Measurements from ENCODE around the gene MLXIPL.
"Not testable (repeated sequence)": the region's sequence is repeated elsewhere in the genome, so short reads cannot be mapped to it uniquely, and the experiment has no call there.

MLXIPL gene

GRCh38 chr7:73573791-73574190 is 50.5 kb downstream of the MLXIPL start:
- DNase-seq = no peak

GRCh38 chr7:73573276-73573675 is 51.0 kb downstream of the MLXIPL start:
- no peak for DNase-seq

- DNase-seq = no peak
Measured at GRCh38 chr7:73572767-73573186, 51.5 kb downstream of the MLXIPL start.

GRCh38 chr7:73570977-73571376 is 53.3 kb downstream of the MLXIPL start:
- DNase-seq = no peak

GRCh38 chr7:73570521-73570920 is 53.8 kb downstream of the MLXIPL start:
- no peak for DNase-seq

- no peak for DNase-seq
Measured at GRCh38 chr7:73569042-73569608, 55.2 kb downstream of the MLXIPL start.

- no peak for DNase-seq
Measured at GRCh38 chr7:73567846-73568685, 56.3 kb downstream of the MLXIPL start.

GRCh38 chr7:73567140-73567539 is 57.2 kb downstream of the MLXIPL start:
- DNase-seq = no peak

GRCh38 chr7:73566431-73566830 is 57.9 kb downstream of the MLXIPL start:
- DNase-seq = not testable (repeated sequence)

- no peak for DNase-seq
Measured at GRCh38 chr7:73565675-73566340, 58.5 kb downstream of the MLXIPL start.

GRCh38 chr7:73560109-73560835 is 64.0 kb downstream of the MLXIPL start:
- DNase-seq = peak in 1 of 2 experiments; percentile 5

GRCh38 chr7:73557397-73558257 is 66.7 kb downstream of the MLXIPL start, which contains the start of gene BCL7B:
Gene BCL7B, minus strand, starts transcription at chr7:73557690. Its CDS starts 112 bp downstream, at chr7:73557578.
- peak; percentile 35 to 74 for DNase-seq

- DNase-seq = peak; percentile 66 to 91
Measured at GRCh38 chr7:73557108-73557396, 67.3 kb downstream of the MLXIPL start.

GRCh38 chr7:73556208-73557107 is 67.9 kb downstream of the MLXIPL start:
- DNase-seq = no peak

GRCh38 chr7:73555411-73555982 is 68.8 kb downstream of the MLXIPL start:
- DNase-seq = no peak

- not testable (repeated sequence) for DNase-seq
Measured at GRCh38 chr7:73550093-73550492, 74.2 kb downstream of the MLXIPL start.

- DNase-seq = no peak
Measured at GRCh38 chr7:73549176-73549575, 75.1 kb downstream of the MLXIPL start.

- DNase-seq = no peak
Measured at GRCh38 chr7:73547841-73548240, 76.5 kb downstream of the MLXIPL start.

GRCh38 chr7:73544678-73545077 is 79.6 kb downstream of the MLXIPL start:
- DNase-seq = no peak
